ENCODE results near the gene MPPED2. TPM values are rescaled to one million over a fixed set of nuclear protein-coding genes. Genes with fewer than 3 reads are reported as not detected.

MPPED2 gene
- polyA plus RNA-seq, 1 donor (not counting 4 experiments of a cell fraction or from before 2014, with no cell fraction given) = not detected

DNA sequence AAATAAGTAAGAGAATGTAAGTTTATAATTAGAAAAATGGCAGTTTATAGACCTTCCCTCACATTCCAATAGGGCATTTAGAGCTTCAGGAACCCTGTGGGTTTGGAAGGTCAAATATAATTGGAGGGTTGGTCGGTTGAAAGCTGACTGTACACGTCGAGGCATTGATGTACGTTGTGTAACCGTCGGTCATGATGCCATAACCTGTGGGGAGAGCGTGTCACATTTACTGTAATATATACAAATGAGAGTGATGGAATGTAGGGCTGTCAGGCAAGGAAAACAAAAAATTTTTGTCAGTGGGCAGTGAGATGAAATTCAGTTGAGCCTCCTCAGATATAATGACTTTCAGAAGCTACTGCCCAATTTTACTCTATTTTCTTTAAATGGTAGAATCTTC lies 174.8 kb downstream of the MPPED2 start:
- H4K20me1 ChIP-seq (ENCODE audit: control insufficient read depth, extremely low read depth, insufficient read depth, low read length) = no peaks in the 10 kb centered on the region
- peaks cover 4% of the 10 kb centered on the region for H3K27me3 ChIP-seq (ENCODE audit: control insufficient read depth, extremely low read depth, insufficient read depth, low read length)
- FAIRE-seq (no peak), DNase-seq (ENCODE audit: low read depth, low spot score) (no peak)
- no peak overlapping the region for H3K27ac ChIP-seq (ENCODE audit: control insufficient read depth, insufficient read depth, low read length)
- H3K36me3 ChIP-seq (ENCODE audit: control insufficient read depth in 2 of 2, extremely low read depth in 1 of 2, insufficient read depth in 2 of 2, low read length in 2 of 2) = no peaks in the 10 kb centered on the region
- no peak for TF ChIP-seq EZH2 (IDR thresholded peaks at IDR 0.05; ENCODE audit: low read length)
- TF ChIP-seq, protein P1, sequence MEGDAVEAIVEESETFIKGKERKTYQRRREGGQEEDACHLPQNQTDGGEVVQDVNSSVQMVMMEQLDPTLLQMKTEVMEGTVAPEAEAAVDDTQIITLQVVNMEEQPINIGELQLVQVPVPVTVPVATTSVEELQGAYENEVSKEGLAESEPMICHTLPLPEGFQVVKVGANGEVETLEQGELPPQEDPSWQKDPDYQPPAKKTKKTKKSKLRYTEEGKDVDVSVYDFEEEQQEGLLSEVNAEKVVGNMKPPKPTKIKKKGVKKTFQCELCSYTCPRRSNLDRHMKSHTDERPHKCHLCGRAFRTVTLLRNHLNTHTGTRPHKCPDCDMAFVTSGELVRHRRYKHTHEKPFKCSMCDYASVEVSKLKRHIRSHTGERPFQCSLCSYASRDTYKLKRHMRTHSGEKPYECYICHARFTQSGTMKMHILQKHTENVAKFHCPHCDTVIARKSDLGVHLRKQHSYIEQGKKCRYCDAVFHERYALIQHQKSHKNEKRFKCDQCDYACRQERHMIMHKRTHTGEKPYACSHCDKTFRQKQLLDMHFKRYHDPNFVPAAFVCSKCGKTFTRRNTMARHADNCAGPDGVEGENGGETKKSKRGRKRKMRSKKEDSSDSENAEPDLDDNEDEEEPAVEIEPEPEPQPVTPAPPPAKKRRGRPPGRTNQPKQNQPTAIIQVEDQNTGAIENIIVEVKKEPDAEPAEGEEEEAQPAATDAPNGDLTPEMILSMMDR (optimal IDR thresholded peaks at IDR 0.05 in 1 of 3, IDR thresholded peaks at IDR 0.05 in 1 of 3, conservative IDR thresholded peaks at IDR 0.05 in 1 of 3; ENCODE audit: extremely low read depth in 1 of 3, insufficient read depth in 2 of 3, low read length in 3 of 3) = no peak
- H3K4me1 ChIP-seq (ENCODE audit: control insufficient read depth, extremely low read depth, insufficient read depth, low read length) = no peaks in the 10 kb centered on the region
- no peaks in the 10 kb centered on the region for H3K79me2 ChIP-seq (ENCODE audit: control insufficient read depth, insufficient read depth, low read length)
- no peak overlapping the region for H3K4me3 ChIP-seq (ENCODE audit: control insufficient read depth in 2 of 3, extremely low read depth in 1 of 3, insufficient read depth in 2 of 3, low read depth in 1 of 3, low read length in 3 of 3)
- no peak overlapping the region for H2AFZ ChIP-seq (ENCODE audit: control insufficient read depth, low read length)
- H3K4me2 ChIP-seq (ENCODE audit: control insufficient read depth, extremely low read depth, insufficient read depth, low read depth, low read length) = no peak overlapping the region
- no peak overlapping the region for H3K9ac ChIP-seq (ENCODE audit: control insufficient read depth, extremely low read depth, insufficient read depth, low read length)
- H3K9me1 ChIP-seq (ENCODE audit: control insufficient read depth, extremely low read depth, insufficient read depth, low read length) = no peaks in the 10 kb centered on the region
- no peaks in the 10 kb centered on the region for H3K9me3 ChIP-seq (ENCODE audit: control insufficient read depth, low read depth, low read length)
- dilution Hi-C loops (cut with MboI; ENCODE audit: extremely low pct_ligation_motif_present, low sequenced_read_pairs) = no loop called here

DNA sequence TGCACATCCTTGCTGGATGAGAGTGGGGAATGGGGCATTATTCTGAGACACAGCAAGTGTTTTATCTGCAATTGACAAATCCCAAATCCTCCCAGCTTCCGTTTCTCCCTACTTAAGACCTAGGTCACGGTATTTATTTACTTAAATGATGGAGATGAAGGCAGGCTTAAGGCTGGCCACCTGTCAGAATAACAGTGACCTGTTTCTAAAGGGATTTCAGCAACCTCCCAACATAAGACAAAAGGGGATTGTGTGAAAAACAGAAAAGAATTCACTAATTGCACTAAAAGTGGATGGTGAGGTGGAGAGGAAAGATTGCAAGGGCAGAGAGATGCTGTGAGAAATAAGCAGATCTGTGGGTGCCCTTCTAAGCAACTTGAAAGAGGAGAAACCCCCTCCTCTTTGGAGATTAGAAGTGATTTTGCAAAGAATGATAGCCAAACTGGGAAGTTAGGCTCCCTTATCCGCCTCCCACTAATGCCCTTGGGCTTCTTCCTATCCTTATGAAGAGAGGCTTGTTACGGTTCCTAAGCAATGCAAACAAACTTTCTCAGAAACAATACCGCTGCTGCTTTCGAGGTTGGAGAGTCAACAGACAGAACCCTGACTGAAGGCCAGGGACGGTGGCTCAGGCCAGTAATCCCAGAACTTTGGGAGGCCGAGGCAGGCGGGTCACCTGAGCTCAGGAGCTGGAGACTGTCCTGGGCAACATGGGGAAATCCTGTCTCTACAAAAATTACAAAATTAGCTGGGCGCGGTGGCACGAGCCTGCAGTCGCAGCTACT lies 179.0 kb downstream of the MPPED2 start:
- Histone ChIP-seq H3K4me2 (ENCODE audit: control insufficient read depth, extremely low read depth, insufficient read depth, low read depth, low read length) (no peak overlapping the region), H3K9me1 (ENCODE audit: control insufficient read depth, extremely low read depth, insufficient read depth, low read length) (no peaks in the 10 kb centered on the region), H3K9ac (ENCODE audit: control insufficient read depth, extremely low read depth, insufficient read depth, low read length) (no peak overlapping the region), H3K9me3 (ENCODE audit: control insufficient read depth, low read depth, low read length) (no peaks in the 10 kb centered on the region), H3K4me1 (ENCODE audit: control insufficient read depth, extremely low read depth, insufficient read depth, low read length) (no peaks in the 10 kb centered on the region), H4K20me1 (ENCODE audit: control insufficient read depth, extremely low read depth, insufficient read depth, low read length) (no peaks in the 10 kb centered on the region), H2AFZ (ENCODE audit: control insufficient read depth, low read length) (no peak overlapping the region), H3K27me3 (ENCODE audit: control insufficient read depth, extremely low read depth, insufficient read depth, low read length) (no peaks in the 10 kb centered on the region), H3K36me3 (ENCODE audit: control insufficient read depth in 2 of 2, extremely low read depth in 1 of 2, insufficient read depth in 2 of 2, low read length in 2 of 2) (no peaks in the 10 kb centered on the region), H3K27ac (ENCODE audit: control insufficient read depth, insufficient read depth, low read length) (no peak overlapping the region), H3K79me2 (ENCODE audit: control insufficient read depth, insufficient read depth, low read length) (no peaks in the 10 kb centered on the region), H3K4me3 (ENCODE audit: control insufficient read depth in 2 of 3, extremely low read depth in 1 of 3, insufficient read depth in 2 of 3, low read depth in 1 of 3, low read length in 3 of 3) (no peak overlapping the region)
- FAIRE-seq (no peak), DNase-seq (ENCODE audit: low read depth, low spot score) (no peak)
- dilution Hi-C loops (cut with MboI; ENCODE audit: extremely low pct_ligation_motif_present, low sequenced_read_pairs) = no loop called here
- TF ChIP-seq, protein P1 (optimal IDR thresholded peaks at IDR 0.05 in 1 of 3, IDR thresholded peaks at IDR 0.05 in 1 of 3, conservative IDR thresholded peaks at IDR 0.05 in 1 of 3; ENCODE audit: extremely low read depth in 1 of 3, insufficient read depth in 2 of 3, low read length in 3 of 3) = no peak
- no peak for TF ChIP-seq EZH2 (IDR thresholded peaks at IDR 0.05; ENCODE audit: low read length)

Data from keratinocyte (primary cell).